IMR-90 (cell line): ENCODE measurements around the gene HPCAL4. TPM values are rescaled to one million over a fixed set of nuclear protein-coding genes. Genes with fewer than 3 reads are reported as not detected.
A peak's percentile ranks its signal among the peaks of the same experiment; 100 is the strongest.

ENCODE experiments used
- ATAC-seq: fragments of 200-7000 bp; cut with Tn5 transposase; 2 replicates; pipeline ENCODE4 v1.9.1; 2020; ENCODE audit warnings: low read depth, mild to moderate bottlenecking, moderate library complexity
- BruUV-seq: library from RNA; stranded (reverse); fragments of 400-500 nt; replicated peaks from 2 replicates; lab custom pipeline; 2021; lab: Mats Ljungman, UMichigan
- CTCF ChIA-PET: fragments of 300-600 bp; formaldehyde crosslinking; extraction: SDS; loops from one replicate; lab custom pipeline; 2021; ENCODE audit warnings: antibody characterized with exemption; lab: Yijun Ruan, JAX
- POLR2A ChIA-PET: fragments of 300-600 bp; sonication (Branson Sonifier 250); formaldehyde crosslinking; loops from one replicate; lab custom pipeline; 2022; ENCODE audit warnings: antibody characterized with exemption; ENCODE audit not compliant: unreplicated experiment; lab: Charles Lee
- DNase-seq: peaks from one replicate; pipeline ENCODE4 v3.0.0; 2013
- H2AFZ ChIP-seq: replicated peaks from 2 replicates; pipeline ENCODE3; 2013; ENCODE audit warnings: low read length, mild to moderate bottlenecking; ENCODE audit not compliant: poor library complexity
- H2AK5ac ChIP-seq: 2 replicates; pipeline ENCODE4 v1.6.1; 2013; ENCODE audit warnings: low read depth, low read length, inconsistent platforms
- H2AK9ac ChIP-seq: replicated peaks from 2 replicates; pipeline ENCODE3; 2013; ENCODE audit warnings: mild to moderate bottlenecking, low read depth, low read length, moderate library complexity; ENCODE audit not compliant: poor library complexity
- H2BK120ac ChIP-seq: 2 replicates; pipeline ENCODE4 v1.6.1; 2013; ENCODE audit warnings: low read depth, low read length, inconsistent platforms
- H2BK15ac ChIP-seq: 3 replicates; pipeline ENCODE4 v1.6.1; 2013; ENCODE audit warnings: low read depth, low read length, inconsistent platforms
- H2BK20ac ChIP-seq: 2 replicates; pipeline ENCODE4 v1.6.1; 2013; ENCODE audit warnings: low read depth, mild to moderate bottlenecking, inconsistent platforms, low read length, moderate library complexity
- H2BK5ac ChIP-seq: 2 replicates; pipeline ENCODE4 v1.6.1; 2013; ENCODE audit warnings: mild to moderate bottlenecking, low read depth, low read length, inconsistent platforms; ENCODE audit not compliant: poor library complexity, severe bottlenecking
- H3K14ac ChIP-seq: replicated peaks from 2 replicates; pipeline ENCODE4 v1.6.1; 2013; ENCODE audit warnings: low read depth, low read length, inconsistent platforms
- H3K18ac ChIP-seq: 2 replicates; pipeline ENCODE4 v1.6.1; 2013; ENCODE audit warnings: low read depth, low read length, control low read depth
- H3K23ac ChIP-seq: 2 replicates; pipeline ENCODE4 v1.6.1; 2013; ENCODE audit warnings: low read depth, low read length, inconsistent platforms
- H3K27ac ChIP-seq: 2 replicates; pipeline ENCODE4 v1.5.1; 2013; ENCODE audit warnings: mild to moderate bottlenecking, control low read depth, low read length; ENCODE audit not compliant: insufficient read depth
- H3K27me3 ChIP-seq: 2 replicates; pipeline ENCODE4 v1.6.1; 2013; ENCODE audit warnings: low read length; ENCODE audit not compliant: control insufficient read depth, insufficient read depth
- H3K36me3 ChIP-seq: 2 replicates; pipeline ENCODE4 v1.6.1; 2013; ENCODE audit warnings: low read length, mixed read lengths; ENCODE audit not compliant: control insufficient read depth, insufficient read depth
- H3K4ac ChIP-seq: 2 replicates; pipeline ENCODE4 v1.6.1; 2013; ENCODE audit warnings: low read depth, low read length, inconsistent platforms
- H3K4me1 ChIP-seq: 2 replicates; pipeline ENCODE4 v1.6.1; 2013; ENCODE audit warnings: low read length, mixed read lengths; ENCODE audit not compliant: control insufficient read depth, insufficient read depth
- H3K4me2 ChIP-seq: 2 replicates; pipeline ENCODE4 v1.6.1; 2013; ENCODE audit warnings: low read depth, mild to moderate bottlenecking, control low read depth, low read length, moderate library complexity
- H3K4me3 ChIP-seq: 2 replicates; pipeline ENCODE4 v1.5.1; 2013; ENCODE audit warnings: low read depth, mild to moderate bottlenecking, control low read depth, low read length, moderate library complexity; ENCODE audit not compliant: insufficient read depth
- H3K56ac ChIP-seq: 2 replicates; pipeline ENCODE4 v1.6.1; 2013; ENCODE audit warnings: low read length, inconsistent platforms; ENCODE audit not compliant: insufficient read depth; ENCODE audit errors: extremely low read depth
- H3K79me1 ChIP-seq, 2 experiments: 2 replicates each; pipeline ENCODE4 v1.6.1; 2013; ENCODE audit warnings: low read length in 2 of 2, inconsistent platforms in 1 of 2, low read depth in 1 of 2
- H3K9ac ChIP-seq: 2 replicates; pipeline ENCODE4 v1.6.1; 2013; ENCODE audit warnings: low read depth, low read length, control low read depth
- H3K9me1 ChIP-seq: 2 replicates; pipeline ENCODE4 v1.6.1; 2013; ENCODE audit warnings: low read length, inconsistent platforms; ENCODE audit not compliant: insufficient read depth
- H3K9me3 ChIP-seq: 2 replicates; pipeline ENCODE4 v1.6.1; 2013; ENCODE audit warnings: low read length; ENCODE audit not compliant: control insufficient read depth, insufficient read depth
- H4K20me1 ChIP-seq: 2 replicates; pipeline ENCODE4 v1.6.1; 2013; ENCODE audit warnings: low read length, inconsistent platforms; ENCODE audit not compliant: insufficient read depth
- H4K5ac ChIP-seq: 2 replicates; pipeline ENCODE4 v1.6.1; 2013; ENCODE audit warnings: mild to moderate bottlenecking, low read depth, low read length, control low read depth
- H4K8ac ChIP-seq, 2 experiments: 2 replicates each; pipeline ENCODE4 v1.6.1; 2013; ENCODE audit warnings: low read depth in 2 of 2, low read length in 2 of 2, control low read depth in 1 of 2, inconsistent platforms in 1 of 2
- H4K91ac ChIP-seq: 2 replicates; pipeline ENCODE4 v1.6.1; 2013; ENCODE audit warnings: low read depth, low read length, inconsistent platforms; ENCODE audit not compliant: insufficient read depth
- CEBPB ChIP-seq: IDR thresholded peaks from 2 replicates; pipeline ENCODE4 v1.6.1; 2012; ENCODE audit warnings: low read depth, low read length, improper control_type of control experiment
- CTCF ChIP-seq: conservative IDR thresholded peaks from 2 replicates; pipeline ENCODE4 v1.5.1; 2012; ENCODE audit warnings: mild to moderate bottlenecking, low read depth, low read length, improper control_type of control experiment
- ELK1 ChIP-seq: fragments of 150-350 bp; IDR thresholded peaks from 2 replicates; pipeline ENCODE4 v1.6.1; 2016; ENCODE audit warnings: low read depth, mild to moderate bottlenecking, low read length, moderate library complexity, borderline replicate concordance
- FOS ChIP-seq: fragments of 150-350 bp; IDR thresholded peaks from 2 replicates; pipeline ENCODE4 v1.6.1; 2016; ENCODE audit warnings: low read depth, low read length
- MAFK ChIP-seq: IDR thresholded peaks from 2 replicates; pipeline ENCODE4 v1.6.1; 2012; ENCODE audit warnings: low read depth, low read length, improper control_type of control experiment
- USF2 ChIP-seq: fragments of 150-350 bp; IDR thresholded peaks from 2 replicates; pipeline ENCODE4 v1.6.1; 2017; ENCODE audit warnings: mild to moderate bottlenecking, antibody characterized with exemption, low read length, low read depth
- WGBS, 2 experiments: methylation state at CpG; one replicate each; pipeline versions ENCODE4 v1.1.5 to v1.1.7; 2013; ENCODE audit warnings: missing lambda C conversion rate in 2 of 2; ENCODE audit not compliant: insufficient read length in 1 of 2; ENCODE audit errors: extremely low coverage in 2 of 2; 5-methylcytosine and 5-hydroxymethylcytosine counted together
- dilution Hi-C: fragments of 300-500 bp; cut with HindIII; formaldehyde crosslinking; loops from one replicate; pipeline ENCODE4 v1.14.3; 2018; ENCODE audit warnings: low sequenced_read_pairs; ENCODE audit not compliant: unreplicated experiment
- in situ Hi-C: fragments of 300-500 bp; cut with MboI; formaldehyde crosslinking; loops from 3 replicates; pipeline ENCODE4 v1.14.3; 2019; ENCODE audit warnings: low sequenced_read_pairs, inconsistent platforms, mixed read lengths
- intact Hi-C: fragments of 100-400 bp; cut with micrococcal nuclease; formaldehyde crosslinking; loops from 2 replicates; pipeline ENCODE4 v1.10.0; 2022
- polyA plus RNA-seq, 3 experiments: library from polyadenylated mRNA; depleted of rRNA; stranded (reverse); fragments of >200 nt; gene quantifications; 2 replicates each; pipeline ENCODE4 v1.2.3, GENCODE V29; 2012; ENCODE audit warnings: low replicate concordance in 1 of 3
- total RNA-seq: library from RNA; depleted of rRNA; stranded (reverse); fragments of >200 nt; gene quantifications from 2 replicates; pipeline ENCODE4 v1.2.3, GENCODE V29; 2012

HPCAL4 gene
- total and polyA plus RNA-seq, 2 of the 4 experiments (the other 2 are of a cell fraction) = 0.02 TPM; not detected in 1

- H3K4ac ChIP-seq = no peak overlapping the region
- no peak overlapping the region for H2BK20ac ChIP-seq
- intact Hi-C loops (no loop called here), dilution Hi-C loops (no loop called here), in situ Hi-C loops (no loop called here)
- ATAC-seq (no peak), DNase-seq (no peak)
- H3K9me1 ChIP-seq = 0 out of 2 replicates have a peak, but pooled peaks cover 3% of the 10 kb centered on the region
- CTCF ChIA-PET = interaction anchor here (1.2 to 1.3 kb wide), 2 partner anchors 13 to 35 kb away, joined by 3 to 5 read pairs; no protein-coding TSS in a partner anchor
- no TSS peak for BruUV-seq
- H2AK9ac ChIP-seq = no peak overlapping the region
- no peak overlapping the region for H3K4me2 ChIP-seq
- H2BK120ac ChIP-seq = no peak overlapping the region
- no peak overlapping the region for H3K9ac ChIP-seq
- no peak overlapping the region for H3K4me3 ChIP-seq
- peaks cover 30% of the 10 kb centered on the region for H3K27me3 ChIP-seq
- 0 out of 2 replicates have a peak, but pooled peaks cover 2% of the 10 kb centered on the region for H3K4me1 ChIP-seq
- H3K56ac ChIP-seq = no peak overlapping the region
- no peaks in the 10 kb centered on the region; the same call in 1 of the 2 replicates for H3K9me3 ChIP-seq
- H2AFZ ChIP-seq = peak overlapping the region; percentile 56
- no peak overlapping the region for H3K18ac ChIP-seq
- no peak overlapping the region for H3K14ac ChIP-seq
- TF ChIP-seq CEBPB (peak; percentile 56; the same call in 1 of the 2 replicates), ELK1 (no peak), FOS (no peak), MAFK (no peak), CTCF (no peak), USF2 (no peak)
- POLR2A ChIA-PET = no interaction called here
- no peak overlapping the region for H3K23ac ChIP-seq
- no peak overlapping the region for H4K91ac ChIP-seq
- no peak overlapping the region for H2BK15ac ChIP-seq
- no peak overlapping the region for H4K5ac ChIP-seq
- 100% methylated on average over 2 of the region's 8 CpGs; no CpG with 5 or more reads in 1 of the 2 experiments for WGBS, 2 experiments
- H3K27ac ChIP-seq = no peak overlapping the region
- H2AK5ac ChIP-seq = no peak overlapping the region
- H4K8ac ChIP-seq = no peak overlapping the region
- no peaks in the 10 kb centered on the region for H4K20me1 ChIP-seq
- H3K79me1 ChIP-seq = no peaks in the 10 kb centered on the region
- no peaks in the 10 kb centered on the region for H3K36me3 ChIP-seq
- H2BK5ac ChIP-seq = no peak overlapping the region
Measured at GRCh38 chr1:39640861-39641260, 50.4 kb downstream of the HPCAL4 start.
